Uterus (tissue), 2 donors: ENCODE results near the gene AADACL4.

ENCODE experiments used
- CTCF ChIP-seq, 4 experiments: fragments of 200-600 bp in 2 of 4; fragments of 450-650 bp in 2 of 4; sonication (generic) in 2 of 4; IDR thresholded peaks; one replicate each; pipeline ENCODE4 v1.5.1; 2016 to 2019; ENCODE audit warnings: antibody characterized with exemption in 4 of 4, mild to moderate bottlenecking in 2 of 4, moderate library complexity in 1 of 4
- POLR2A ChIP-seq, 2 donors: fragments of 450-650 bp; IDR thresholded peaks; one replicate each; pipeline ENCODE4 v1.6.1; 2016; ENCODE audit warnings: antibody characterized with exemption in 2 of 2, mild to moderate bottlenecking in 1 of 2, moderate library complexity in 1 of 2

- TF ChIP-seq CTCF (IDR thresholded peaks at IDR 0.05) (no peak), POLR2A (IDR thresholded peaks at IDR 0.05) (no peak)
These were observed 41.9 kb upstream of the AADACL4 start for GRCh38 chr1:12601700-12602658.
